ENCODE data around the gene ABCA12.

The ABCA12 gene

DNA sequence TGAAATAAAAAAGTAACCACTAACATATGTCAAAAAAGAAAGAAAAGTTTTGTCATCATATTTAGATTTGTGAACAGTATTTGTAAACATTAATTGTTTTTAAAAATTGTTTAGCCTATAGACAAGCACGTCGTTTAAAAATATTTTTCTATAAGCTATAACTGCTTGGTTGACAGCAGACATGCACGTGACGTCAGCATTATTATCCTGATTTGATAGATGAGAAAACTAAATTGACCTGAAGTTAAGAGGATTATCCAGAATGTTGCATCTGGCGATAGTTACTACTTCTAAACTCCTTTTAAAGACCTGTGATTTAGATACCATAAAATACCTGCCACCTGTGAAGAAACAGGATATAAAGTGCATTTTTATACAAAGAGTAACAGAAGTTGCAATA lies 172.0 kb downstream of the ABCA12 start:
- no peak for DNase-seq (ENCODE audit: low read depth in 2 of 3, low spot score in 2 of 3)

DNA sequence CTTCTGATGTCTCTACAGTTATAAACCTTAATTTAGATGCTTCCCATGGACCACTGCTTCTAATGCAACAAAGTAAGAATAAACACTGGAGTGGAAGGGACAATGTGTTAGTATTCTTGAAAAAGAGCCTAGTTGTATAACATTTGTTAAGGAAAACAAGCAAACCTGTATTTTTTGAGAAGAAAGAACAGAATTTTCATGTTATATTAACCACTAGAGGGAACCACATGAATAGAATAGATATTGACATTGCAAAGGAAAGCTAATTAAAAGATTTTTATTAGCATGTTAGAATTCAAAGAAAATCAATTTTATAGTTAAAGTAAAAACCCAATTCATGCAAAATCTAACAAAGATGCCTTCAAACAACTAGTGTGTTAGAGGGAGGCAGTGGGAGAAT lies 177.7 kb downstream of the ABCA12 start:
- DNase-seq (ENCODE audit: low read depth in 2 of 3, low spot score in 2 of 3): no peak

- DNase-seq (ENCODE audit: low read depth in 2 of 3, low spot score in 2 of 3): no peak
These were observed 191.5 kb downstream of the ABCA12 start for GRCh38 chr2:214946949-214947348.

DNA sequence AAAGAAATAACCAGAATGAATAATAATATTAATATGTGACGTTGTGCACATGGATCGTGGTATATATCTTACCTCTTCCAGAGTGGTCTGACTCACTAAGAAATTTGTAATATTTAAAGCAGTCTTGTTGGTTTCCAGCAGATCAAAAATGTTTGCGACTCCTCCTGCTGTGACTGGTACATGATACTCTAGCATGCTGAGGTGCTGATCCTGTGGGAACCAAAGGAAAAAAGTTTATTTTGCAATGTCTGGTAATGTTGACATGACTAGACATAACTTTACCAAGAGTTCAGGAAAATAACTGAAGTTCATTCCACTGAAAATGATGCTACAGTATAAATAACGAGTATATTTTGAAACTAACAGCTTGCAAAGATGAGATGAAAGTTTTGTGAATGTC lies 204.4 kb downstream of the ABCA12 start:
- DNase-seq (ENCODE audit: low read depth in 2 of 3, low spot score in 2 of 3): no peak

- DNase-seq (ENCODE audit: low read depth in 2 of 3, low spot score in 2 of 3): no peak
These were observed 233.8 kb downstream of the ABCA12 start for GRCh38 chr2:214904634-214905033.

GRCh38 chr2:214904176-214904575 lies 234.2 kb downstream of the ABCA12 start:
- DNase-seq (ENCODE audit: low read depth in 2 of 3, low spot score in 2 of 3): no peak

GRCh38 chr2:214902286-214902685 lies 236.1 kb downstream of the ABCA12 start:
- DNase-seq (ENCODE audit: low read depth in 2 of 3, low spot score in 2 of 3): no peak

DNA sequence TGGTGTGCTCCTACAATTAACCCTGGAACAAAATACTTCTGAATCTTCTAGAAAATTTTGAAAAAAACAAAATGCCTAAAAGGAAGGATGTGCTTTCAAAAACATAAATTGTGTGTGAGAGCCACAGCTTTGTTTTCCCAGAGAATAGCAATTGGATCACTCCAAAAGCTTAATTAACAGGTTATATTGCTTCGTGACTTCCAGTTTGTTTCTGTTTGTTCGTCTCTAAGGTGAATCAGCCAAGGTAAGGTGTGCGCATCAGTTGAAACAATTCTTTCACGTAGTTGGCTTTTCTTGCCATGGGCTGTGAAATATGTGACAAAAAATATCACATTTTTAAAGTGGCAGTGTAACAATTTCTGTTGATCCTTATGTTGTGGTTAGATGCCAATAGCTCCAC lies 238.7 kb downstream of the ABCA12 start:
- DNase-seq (ENCODE audit: low read depth in 2 of 3, low spot score in 2 of 3): no peak

- DNase-seq (ENCODE audit: low read depth in 2 of 3, low spot score in 2 of 3): no peak
These were observed 242.2 kb downstream of the ABCA12 start for GRCh38 chr2:214896274-214896673.

- no peak for DNase-seq (ENCODE audit: low read depth in 2 of 3, low spot score in 2 of 3)
These were observed 243.0 kb downstream of the ABCA12 start for GRCh38 chr2:214895469-214895868.

GRCh38 chr2:214889301-214889700 lies 249.1 kb downstream of the ABCA12 start:
- DNase-seq (ENCODE audit: low read depth in 2 of 3, low spot score in 2 of 3): no peak

- DNase-seq (ENCODE audit: low read depth in 2 of 3, low spot score in 2 of 3): no peak
These were observed 256.7 kb downstream of the ABCA12 start for GRCh38 chr2:214881647-214882202.

All from activated CD8-positive, alpha-beta memory T cell treated with anti-CD3 and anti-CD28 coated beads for 48 hours (primary cell).